HG02981 (cell line): Measurements from ENCODE around the gene FNDC5.

ENCODE experiments used
- ATAC-seq: cut with Tn5 transposase; IDR thresholded peaks from one replicate; pipeline ENCODE4 v1.9.1; 2021; ENCODE audit warnings: mild to moderate bottlenecking, moderate library complexity; ENCODE audit not compliant: unreplicated experiment

FNDC5 gene

DNA sequence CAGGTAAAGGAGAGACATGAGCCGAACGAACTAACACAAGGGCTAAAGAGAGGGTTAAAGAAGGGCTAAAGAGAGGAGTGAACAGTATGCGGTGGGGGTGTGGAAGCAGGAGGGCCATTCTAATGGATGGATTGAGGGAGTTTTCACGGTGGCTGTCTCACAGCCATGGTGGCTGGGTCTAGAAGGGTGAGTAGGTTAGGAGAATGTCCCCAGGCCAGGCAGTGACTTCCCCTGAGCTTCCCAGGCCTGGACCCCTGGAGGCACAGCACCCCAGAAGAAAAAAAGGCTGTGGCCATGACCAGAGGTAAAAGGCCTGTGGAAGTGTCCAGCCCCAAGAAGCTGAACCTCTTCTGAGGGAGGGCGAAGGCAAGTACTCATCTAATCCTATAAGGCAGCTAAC, 3.6 kb downstream of the FNDC5 start:
- ATAC-seq = no peak

DNA sequence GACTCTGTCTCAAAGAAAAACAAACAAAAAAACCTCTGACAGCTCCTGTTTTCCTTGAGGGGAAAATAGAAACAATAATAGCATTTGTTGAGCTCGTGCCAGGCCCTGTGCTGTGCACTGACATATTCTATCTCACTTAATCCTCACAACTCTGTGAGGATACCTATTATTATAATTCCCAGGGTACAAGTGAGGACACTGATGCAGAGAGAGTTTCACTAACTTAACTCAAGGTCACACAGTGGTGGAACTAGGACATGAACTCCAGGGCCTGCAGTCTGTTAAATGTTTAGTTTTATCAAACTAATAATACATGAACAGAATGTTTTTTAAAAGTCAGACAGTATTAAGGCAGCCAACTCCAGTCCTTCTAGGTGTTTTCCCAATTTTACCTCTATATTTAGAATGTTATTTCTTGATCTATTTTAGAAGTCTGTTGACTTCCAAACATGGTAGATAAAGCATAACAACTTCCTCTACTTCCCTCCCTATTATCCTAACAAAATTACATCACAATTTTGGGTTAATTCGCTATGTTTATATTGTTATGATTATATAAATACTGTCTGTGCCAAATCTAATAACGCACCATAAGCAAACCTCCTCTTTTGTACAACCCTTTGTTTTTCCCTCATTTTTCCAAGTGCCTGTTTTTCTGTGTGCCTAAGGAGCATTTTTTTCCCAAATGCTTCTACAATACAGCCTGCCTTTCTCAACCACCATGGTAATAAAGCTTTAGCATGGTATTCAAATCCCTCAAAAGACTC, 4.9 kb downstream of the FNDC5 start:
- ATAC-seq = no peak

GRCh38 chr1:32864375-32865019, 6.2 kb downstream of the FNDC5 start:
- ATAC-seq = no peak

DNA sequence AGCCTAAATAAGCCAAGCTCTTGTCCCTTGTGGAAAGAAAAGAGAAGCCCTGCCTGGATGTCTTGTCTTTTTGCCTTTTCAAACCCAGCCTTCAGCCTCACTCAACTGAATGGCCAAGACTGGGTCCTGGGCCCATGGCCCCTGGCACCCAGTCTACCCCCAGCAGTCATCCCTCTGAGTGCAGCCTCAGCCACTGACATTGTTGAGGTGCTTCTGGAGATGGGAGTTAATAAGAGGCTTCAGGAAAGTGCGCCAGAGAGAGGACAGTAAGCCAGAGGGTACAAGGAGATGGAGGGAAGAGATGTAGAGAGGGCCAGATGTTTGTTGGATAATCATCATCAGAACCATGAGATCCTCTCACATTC, 6.8 kb downstream of the FNDC5 start:
- ATAC-seq = no peak

DNA sequence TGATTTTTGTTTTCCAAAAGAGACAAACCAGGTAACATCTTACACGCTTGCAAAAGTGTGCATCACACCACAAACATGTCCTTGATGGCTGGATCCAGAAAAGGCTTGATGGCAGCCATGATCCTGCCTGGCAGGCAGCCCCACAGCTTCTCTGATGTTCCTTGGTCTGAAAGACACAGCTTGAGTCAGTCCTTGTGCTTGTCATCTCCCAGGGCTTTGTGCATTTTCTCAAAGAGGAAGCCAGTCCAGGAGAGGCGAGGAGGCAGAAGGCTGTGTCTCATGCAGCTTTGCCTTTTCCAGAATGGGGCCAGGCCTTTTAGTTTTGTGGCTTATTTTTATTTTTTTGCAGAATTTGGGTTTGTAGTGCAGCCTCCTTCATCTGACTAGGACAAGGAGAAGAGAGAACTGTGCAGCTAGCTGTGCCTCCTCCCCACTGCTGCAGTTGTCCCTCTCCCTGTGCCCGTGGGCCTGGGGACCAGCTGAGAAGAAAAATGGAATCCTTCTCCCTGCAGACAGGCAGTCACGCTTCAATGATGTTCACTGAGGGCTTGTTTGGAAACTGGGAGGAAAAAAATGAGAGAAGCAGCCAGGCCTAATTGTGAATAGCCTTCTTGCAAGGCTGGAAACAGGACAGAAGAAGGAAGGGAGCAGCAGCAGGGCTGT, 7.4 kb downstream of the FNDC5 start:
- no peak for ATAC-seq

- no peak for ATAC-seq
These were observed 8.6 kb downstream of the FNDC5 start for GRCh38 chr1:32861904-32862695.

DNA sequence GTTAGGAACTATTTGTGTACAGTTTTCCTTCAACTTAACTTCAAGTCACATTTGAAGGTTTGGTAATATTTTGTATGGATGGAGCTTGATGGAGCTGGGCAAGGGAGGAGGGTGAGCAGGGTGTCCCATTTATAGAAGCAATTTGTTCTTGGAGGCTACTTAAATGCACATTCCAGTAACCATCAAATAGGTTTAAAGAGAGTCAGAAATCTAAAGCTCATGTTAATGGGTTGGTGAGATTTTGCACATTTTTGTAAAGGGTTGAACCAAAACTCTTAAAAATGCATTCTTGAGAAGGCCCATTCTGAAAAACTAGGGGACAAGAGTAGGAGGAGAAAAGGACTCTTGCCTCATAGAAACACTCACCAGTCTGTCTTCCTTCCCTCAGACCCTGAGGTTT, 10.1 kb downstream of the FNDC5 start:
- ATAC-seq = no peak

GRCh38 chr1:32859915-32860314, 10.8 kb downstream of the FNDC5 start:
- ATAC-seq = no peak

DNA sequence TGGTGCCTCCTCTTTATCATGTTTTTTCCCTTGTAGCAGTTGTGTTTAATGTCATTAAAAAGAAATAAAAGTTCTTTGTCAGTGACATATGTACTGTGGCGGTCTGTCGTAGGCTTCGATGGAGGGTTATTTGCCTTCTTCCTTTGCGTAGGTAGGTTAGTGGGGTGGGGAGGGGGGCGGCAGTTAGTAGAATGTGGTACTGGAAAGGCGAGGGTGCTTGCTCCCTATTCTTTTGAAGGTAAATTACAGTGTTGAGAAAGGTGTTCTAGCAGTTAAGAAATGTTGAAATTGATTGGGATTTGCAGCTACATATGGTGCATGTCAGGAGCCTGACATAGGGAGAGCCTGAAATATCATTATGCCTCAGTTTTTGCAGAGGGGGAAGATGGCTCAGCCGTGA, 11.9 kb downstream of the FNDC5 start:
- ATAC-seq = no peak

DNA sequence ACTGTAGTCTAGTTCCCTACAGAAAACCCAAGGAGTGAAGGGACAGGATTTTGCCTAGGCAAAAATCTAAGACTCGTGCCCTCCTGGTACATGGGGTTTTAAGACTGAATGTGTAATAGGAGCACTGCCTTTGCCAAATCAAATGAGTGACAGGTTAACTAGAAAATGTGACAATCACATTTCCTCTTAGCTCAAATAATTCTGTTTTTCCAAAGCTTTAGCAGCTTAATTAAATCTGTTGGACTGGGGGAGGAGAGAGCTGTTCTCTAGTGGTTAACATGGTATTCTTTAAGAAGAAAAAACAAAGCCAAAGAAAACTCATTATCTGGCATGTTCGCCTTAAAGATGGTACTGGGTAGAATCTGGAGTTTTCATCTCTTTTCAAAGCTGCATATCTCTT, 12.6 kb downstream of the FNDC5 start:
- ATAC-seq = no peak

DNA sequence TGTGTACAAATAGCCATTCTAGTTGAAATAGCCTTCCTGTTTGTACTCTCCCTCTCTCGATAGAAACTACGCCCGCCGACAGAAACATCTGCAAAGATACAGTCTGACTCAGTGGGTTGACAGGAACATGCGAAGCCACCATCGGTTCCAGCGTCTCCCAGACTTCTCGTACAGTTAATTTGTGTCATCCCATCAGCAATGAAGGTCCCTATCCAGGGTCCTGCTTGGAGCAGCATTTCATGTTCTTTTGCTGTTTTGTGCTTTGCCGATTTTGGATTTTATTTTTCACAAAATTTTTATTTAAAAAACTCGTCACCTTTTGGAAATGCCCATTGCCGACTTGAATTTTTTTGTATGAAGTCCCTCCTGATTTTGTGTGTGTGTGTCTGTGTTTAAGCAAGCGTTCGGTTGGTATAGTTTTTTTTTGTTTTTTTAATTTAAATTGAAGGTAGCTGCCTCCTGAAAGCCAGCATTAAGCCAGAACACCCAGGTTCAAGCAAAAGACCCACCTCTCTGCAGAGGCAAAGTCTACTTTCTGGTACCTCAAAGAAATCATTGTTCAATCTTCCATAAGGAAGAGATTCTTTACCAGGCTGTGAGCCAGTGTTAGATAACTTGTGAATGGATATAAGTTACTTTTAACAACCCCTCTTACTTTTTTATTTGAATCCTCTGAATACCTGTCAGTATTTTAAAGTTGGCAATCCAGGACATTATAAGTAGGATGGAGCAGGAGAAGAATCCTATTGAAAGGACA, 14.7 kb downstream of the FNDC5 start:
- ATAC-seq = no peak

DNA sequence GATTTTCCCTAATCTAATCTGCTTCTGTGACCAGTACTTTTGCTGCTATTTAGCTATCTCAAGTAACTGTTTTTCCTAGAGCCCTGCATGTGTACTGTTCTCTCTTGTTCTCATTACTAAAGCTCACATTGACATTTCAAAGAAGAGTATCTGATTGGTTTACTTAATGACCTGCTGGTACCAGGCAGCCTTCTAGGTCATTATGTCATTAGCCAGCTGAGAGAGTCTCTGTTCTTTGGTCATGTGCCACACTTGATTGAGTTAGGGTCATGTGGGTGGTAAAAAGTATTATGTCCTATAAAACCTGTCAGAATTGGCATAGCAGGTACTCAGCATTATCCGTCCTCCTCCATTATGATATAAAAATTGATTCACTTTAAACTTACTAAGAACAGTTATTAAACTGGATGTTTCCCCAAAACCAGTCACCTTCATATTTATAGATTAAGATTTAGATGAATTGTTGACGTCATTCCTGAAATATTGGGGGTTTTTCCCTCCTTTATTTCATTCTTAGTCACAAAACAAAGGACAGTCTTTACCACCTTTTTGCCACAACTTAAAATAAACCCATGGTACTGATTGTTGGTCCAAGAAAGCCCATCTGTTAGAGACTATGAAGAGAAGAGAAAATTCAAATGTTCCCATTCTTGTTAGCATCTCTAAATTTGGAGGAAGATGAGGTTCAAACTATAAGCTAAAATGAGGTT, 22.2 kb downstream of the FNDC5 start:
- ATAC-seq = no peak

DNA sequence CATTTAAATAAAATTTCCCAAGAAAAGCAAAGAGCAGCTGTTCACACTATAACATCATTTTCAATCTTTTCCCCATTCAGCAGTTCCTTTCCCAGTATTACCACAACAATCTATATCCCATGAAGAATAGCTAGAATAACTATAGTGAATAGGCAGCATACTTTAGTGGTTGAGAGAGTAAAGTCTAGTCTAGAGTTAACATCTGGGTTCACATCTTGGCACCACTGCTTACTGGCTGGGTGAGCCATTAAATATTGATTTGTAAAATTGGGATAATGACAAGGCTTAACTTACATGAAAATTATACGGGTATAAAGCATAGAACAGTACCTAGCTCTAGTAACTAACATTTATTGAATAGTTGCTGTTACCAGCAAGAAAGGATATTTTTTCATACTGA, 38.8 kb downstream of the FNDC5 start:
- no peak for ATAC-seq

DNA sequence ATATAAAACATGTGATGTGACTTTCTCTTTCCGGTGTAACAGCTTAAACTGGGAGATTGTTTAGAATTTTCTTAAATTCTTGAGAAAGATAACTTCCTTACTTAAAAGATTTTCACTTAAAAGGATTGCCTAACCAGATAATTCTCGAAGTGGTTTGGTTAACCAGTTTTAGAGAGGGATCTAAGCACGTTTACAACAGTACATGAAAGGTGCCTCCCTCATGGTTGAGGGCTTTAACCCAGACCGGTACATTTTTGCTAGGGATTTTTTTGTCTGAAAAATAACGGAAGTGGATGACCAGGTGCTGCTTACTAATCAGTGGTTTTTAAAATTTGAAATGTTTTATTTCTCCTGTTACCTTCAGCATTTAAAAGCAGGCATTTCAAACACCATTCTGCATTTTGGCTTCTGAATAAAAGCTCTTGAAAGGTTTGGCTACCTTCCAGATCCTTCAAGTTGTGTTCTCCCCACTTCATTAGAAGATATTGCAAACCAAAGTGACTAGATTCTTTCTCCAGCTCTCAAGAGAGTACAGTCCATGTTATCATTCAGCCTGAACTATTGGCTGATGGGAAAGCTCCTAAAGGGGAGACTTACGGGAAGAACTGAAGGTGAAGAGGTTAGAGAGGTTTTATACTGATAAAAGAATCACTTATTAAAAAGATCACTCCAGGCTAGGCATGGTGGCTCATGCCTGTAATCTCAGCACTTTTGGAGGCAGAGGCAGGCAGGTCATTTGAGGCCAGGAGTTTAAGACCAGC, 40.4 kb downstream of the FNDC5 start:
- no peak for ATAC-seq

GRCh38 chr1:32828341-32828740, 42.4 kb downstream of the FNDC5 start:
- ATAC-seq = no peak

GRCh38 chr1:32825181-32825580, 45.5 kb downstream of the FNDC5 start:
- ATAC-seq = no peak

DNA sequence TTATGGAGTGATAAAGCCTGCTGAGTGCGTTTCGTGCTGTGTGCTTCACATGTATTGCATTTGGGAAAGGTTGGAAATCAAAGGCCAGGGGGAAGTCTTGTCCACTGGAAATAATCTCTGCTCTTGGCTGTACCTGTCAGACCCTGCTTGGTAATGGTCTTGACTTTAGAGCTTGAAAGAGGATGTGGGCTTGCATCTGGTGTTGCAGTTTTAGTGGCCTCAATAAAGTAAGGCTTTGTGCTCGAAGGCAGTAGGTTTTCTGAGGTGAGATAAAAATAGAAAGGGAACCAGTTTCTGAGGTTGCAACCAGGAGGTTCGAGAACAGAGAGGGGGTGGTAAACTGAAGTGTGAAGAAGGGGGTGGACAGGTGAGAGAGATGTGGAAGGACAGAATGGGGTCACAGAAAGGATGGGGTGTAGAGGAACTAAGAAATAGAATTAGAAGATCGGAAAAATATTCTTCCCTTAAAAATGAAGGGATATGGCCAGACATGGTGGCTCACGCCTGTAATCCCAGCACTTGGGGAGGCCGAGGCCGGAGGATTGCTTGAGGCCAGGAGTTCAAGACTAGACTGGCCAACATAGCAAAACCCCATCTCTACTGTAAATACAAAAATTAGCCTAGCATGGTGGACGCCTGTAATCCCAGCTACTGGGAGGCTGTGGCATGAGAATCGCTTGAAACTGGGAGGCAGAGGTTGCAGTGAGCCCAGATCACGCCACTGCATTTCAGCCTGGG, 51.7 kb downstream of the FNDC5 start:
- ATAC-seq = no peak
